Nephron (organoid): Measurements from ENCODE around the gene UBAP2.

ENCODE experiments used
- H3K27ac Mint-ChIP-seq, 3 experiments: 2 replicates each; pipeline ENCODE4 v1.8.0; 2020; ENCODE audit warnings: mixed read lengths in 3 of 3, mild to moderate bottlenecking in 2 of 3, moderate library complexity in 1 of 3
- H3K27me3 Mint-ChIP-seq: 2 replicates; pipeline ENCODE4 v1.8.0; 2021; ENCODE audit warnings: low read depth, mild to moderate bottlenecking, moderate library complexity, mixed read lengths
- H3K36me3 Mint-ChIP-seq: 2 replicates; pipeline ENCODE4 v1.8.0; 2020; ENCODE audit warnings: low read depth, mixed read lengths
- H3K4me1 Mint-ChIP-seq: 2 replicates; pipeline ENCODE4 v1.8.0; 2020; ENCODE audit warnings: mixed read lengths
- H3K4me3 Mint-ChIP-seq, 3 experiments: 2 replicates each; pipeline ENCODE4 v1.8.0; 2020; ENCODE audit warnings: mild to moderate bottlenecking in 3 of 3, mixed read lengths in 3 of 3, moderate library complexity in 2 of 3
- H3K9me3 Mint-ChIP-seq: 2 replicates; pipeline ENCODE4 v1.8.0; 2020; ENCODE audit warnings: mixed read lengths
- TF ChIP-seq, protein P1 (sequence below), 3 experiments: fragments of 200-600 bp; sonication (generic); IDR thresholded peaks; one replicate each; pipeline ENCODE4 v1.5.0; 2021; ENCODE audit warnings: antibody characterized with exemption in 3 of 3; ENCODE audit not compliant: unreplicated experiment in 3 of 3

Gene UBAP2

DNA sequence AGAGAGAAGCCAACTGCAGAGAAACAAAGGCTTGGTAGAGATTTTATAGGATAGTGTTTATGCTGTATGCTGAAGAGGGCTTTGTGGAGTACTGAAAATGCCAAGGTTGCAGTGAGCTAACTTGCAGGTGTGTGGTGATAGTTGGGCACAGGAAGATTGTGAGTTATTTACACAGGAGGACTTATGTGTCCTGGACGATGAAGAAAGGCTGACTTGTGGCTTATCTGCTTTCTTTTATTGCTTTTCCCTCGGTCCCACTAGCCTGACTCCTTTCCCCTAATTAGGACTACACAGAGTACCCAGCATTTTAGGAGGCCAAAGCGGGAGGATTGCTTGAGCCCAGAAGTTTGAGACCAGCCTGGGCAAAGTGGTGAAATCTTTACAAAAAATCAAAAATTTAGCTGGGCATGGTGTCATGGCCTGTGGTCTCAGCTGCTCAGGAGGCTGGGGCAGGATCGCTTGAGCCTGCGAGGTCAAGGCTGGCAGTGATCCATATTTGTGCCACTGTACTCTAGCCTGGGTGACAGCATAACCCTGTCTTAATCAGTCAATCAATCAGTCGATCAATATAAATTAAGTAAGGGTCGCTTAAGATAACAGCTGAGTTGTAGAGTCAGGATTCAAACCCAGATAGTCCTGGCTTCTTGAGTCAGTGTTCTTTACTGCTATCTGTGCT, 169.9 kb downstream of the UBAP2 start:
- TF ChIP-seq, protein P1, sequence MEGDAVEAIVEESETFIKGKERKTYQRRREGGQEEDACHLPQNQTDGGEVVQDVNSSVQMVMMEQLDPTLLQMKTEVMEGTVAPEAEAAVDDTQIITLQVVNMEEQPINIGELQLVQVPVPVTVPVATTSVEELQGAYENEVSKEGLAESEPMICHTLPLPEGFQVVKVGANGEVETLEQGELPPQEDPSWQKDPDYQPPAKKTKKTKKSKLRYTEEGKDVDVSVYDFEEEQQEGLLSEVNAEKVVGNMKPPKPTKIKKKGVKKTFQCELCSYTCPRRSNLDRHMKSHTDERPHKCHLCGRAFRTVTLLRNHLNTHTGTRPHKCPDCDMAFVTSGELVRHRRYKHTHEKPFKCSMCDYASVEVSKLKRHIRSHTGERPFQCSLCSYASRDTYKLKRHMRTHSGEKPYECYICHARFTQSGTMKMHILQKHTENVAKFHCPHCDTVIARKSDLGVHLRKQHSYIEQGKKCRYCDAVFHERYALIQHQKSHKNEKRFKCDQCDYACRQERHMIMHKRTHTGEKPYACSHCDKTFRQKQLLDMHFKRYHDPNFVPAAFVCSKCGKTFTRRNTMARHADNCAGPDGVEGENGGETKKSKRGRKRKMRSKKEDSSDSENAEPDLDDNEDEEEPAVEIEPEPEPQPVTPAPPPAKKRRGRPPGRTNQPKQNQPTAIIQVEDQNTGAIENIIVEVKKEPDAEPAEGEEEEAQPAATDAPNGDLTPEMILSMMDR (IDR thresholded peaks at IDR 0.05; ENCODE audit: unreplicated experiment in 3 of 3), result no peak
- Mint-ChIP-seq H3K4me1 (peaks cover 26% of the 10 kb centered on the region), H3K27ac (peak overlapping the region; percentile 10 to 63 (median 27)), H3K9me3 (no peaks in the 10 kb centered on the region), H3K36me3 (no peaks in the 10 kb centered on the region), H3K27me3 (no peaks in the 10 kb centered on the region), H3K4me3 (no peak overlapping the region)

DNA sequence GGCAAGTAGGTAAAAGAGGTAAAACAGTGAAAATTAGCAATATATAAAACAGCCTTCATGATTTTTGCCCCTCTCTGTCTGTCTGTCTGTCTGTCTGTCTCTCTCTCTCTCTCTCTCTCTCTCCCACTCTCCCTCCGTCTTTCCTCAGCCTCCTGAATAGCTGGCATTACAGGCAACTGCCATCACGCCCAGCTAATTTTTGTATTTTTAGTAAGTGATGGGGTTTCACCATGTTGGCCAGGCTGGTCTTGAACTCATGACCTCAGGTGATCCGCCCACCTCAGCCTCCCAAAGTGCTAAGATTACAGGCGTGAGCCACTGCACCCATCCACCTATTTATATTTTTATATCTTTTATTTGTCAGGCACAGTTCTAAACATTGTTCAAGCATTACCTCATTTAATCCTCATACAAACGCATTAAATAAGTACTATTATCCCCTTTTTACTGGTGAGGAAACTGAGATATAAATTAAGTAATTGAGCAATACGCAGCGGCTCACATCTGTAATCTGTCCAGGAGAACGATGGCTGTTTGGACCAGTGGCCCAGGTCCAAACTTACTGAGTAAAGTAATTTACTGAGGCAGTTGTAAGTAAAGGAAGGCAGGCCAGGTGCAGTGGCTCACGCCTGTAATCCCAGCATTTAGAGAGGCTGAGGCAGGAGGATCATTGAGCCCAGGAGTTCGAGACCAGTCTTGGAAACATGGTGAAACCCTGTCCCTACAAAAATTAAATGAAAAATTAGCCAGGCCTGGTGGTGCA, 170.8 kb downstream of the UBAP2 start:
- H3K27me3 Mint-ChIP-seq, result no peaks in the 10 kb centered on the region
- no peak overlapping the region for H3K4me3 Mint-ChIP-seq
- no peaks in the 10 kb centered on the region for H3K36me3 Mint-ChIP-seq
- no peaks in the 10 kb centered on the region for H3K9me3 Mint-ChIP-seq
- peaks cover 26% of the 10 kb centered on the region for H3K4me1 Mint-ChIP-seq
- peak overlapping the region in 2 of 3 experiments; percentile 27 to 63 for H3K27ac Mint-ChIP-seq
- TF ChIP-seq, protein P1 (IDR thresholded peaks at IDR 0.05; ENCODE audit: unreplicated experiment in 3 of 3), result no peak
